ENCODE results near the gene PLEKHM1. TPM values are rescaled to one million over a fixed set of nuclear protein-coding genes. Genes with fewer than 3 reads are reported as not detected.
A peak's percentile ranks its signal among the peaks of the same experiment; 100 is the strongest.

Gene PLEKHM1
- total and polyA plus RNA-seq, 2 of the 13 experiments (the other 11 are each of a cell fraction or from before 2014, with no cell fraction given), result 7.6 to 13.5 TPM

DNA sequence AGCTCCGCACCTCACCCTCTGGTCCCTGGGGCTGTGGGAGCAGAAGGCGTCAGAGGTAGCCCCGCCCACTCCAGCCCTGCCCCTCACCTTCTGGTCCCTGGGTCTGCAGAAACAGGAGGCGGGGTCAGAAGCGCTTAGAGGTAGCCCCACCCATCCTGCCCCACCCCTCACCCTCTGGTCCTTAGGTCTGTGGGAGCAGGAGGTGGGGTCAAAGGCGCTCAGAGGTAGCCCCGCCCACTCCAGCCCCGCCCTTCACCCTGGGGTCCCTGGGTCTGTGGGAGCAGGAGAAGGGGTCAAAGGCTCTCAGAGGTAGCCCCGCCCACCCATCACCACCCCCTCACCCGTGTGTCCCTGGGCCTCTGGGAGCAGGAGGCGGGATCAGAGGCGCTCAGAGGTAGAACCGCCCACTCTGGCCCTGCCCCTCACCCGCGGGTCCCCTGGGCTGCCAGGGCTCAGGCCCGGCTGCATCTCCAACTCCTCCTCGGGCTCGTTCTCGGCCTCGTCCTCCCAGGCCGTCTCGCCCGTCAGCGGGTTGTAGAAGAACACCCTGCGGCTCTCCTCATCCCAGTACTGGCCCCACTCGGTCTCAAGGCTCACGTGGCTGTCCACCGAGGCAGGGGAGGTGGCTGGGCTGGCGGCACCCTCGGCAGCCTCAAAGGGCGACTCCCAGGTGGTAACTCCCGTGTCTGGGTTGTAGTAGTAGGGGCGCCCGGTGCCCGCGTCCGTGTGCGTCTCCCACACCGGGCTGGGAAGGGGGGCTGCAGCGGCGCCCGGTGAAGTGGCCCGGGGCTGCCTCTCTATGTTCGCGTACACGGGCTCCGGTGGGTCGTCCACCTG lies 85.1 kb downstream of the PLEKHM1 start:
- H3K9me3 ChIP-seq (ENCODE audit: low read length), result no peaks in the 10 kb centered on the region
- H3K4me3 ChIP-seq (replicated peaks in 1 of 3; ENCODE audit: insufficient read depth in 1 of 3, low read depth in 2 of 3, low read length in 3 of 3), result no peak overlapping the region
- no peak overlapping the region for H3K27ac ChIP-seq (ENCODE audit: extremely low read length, insufficient read depth, low read length)
- H3K4me2 ChIP-seq (ENCODE audit: low read depth, low read length), result no peak overlapping the region
- H3K4me1 ChIP-seq (ENCODE audit: insufficient read depth, low read length), result peaks cover 47% of the 10 kb centered on the region
- DNase-seq (ENCODE audit: low spot score) (no peak), FAIRE-seq (no peak), ATAC-seq (peak; percentile 15)
- H4K20me1 ChIP-seq (ENCODE audit: insufficient read depth, low read length), result no peaks in the 10 kb centered on the region
- H3K27me3 ChIP-seq (ENCODE audit: control insufficient read depth in 1 of 2, insufficient read depth in 2 of 2, low read length in 2 of 2), result no peaks in the 10 kb centered on the region
- whole genome bisulfite sequencing (ENCODE audit: low lambda C conversion rate), result 95% methylated on average over 42 of the region's 48 CpGs
- no peak overlapping the region for H2AFZ ChIP-seq (ENCODE audit: low read length)
- H3K9ac ChIP-seq (ENCODE audit: insufficient read depth, low read depth, low read length), result no peak overlapping the region
- intact Hi-C loops (cut with micrococcal nuclease; ENCODE audit: unreplicated experiment) (no loop called here), in situ Hi-C loops (cut with HindIII; ENCODE audit: extremely low pct_ligation_motif_present, low pct_unique_long_range_greater_than_20kb) (no loop called here)
- H3K79me2 ChIP-seq (ENCODE audit: insufficient read depth, low read length), result no peaks in the 10 kb centered on the region
- BruUV-seq (replicated peaks), result no TSS peak
- ChIA-PET CTCF (ENCODE audit: low intra/inter-chr PET ratio, low total read pairs) (no interaction called here), POLR2A (interaction anchor here (1.4 to 1.7 kb wide), 2 partner anchors 20 to 257 kb away, joined by 5 to 8 read pairs; partner anchors contain the start of gene HEXIM1)
- peaks cover 28 to 35% of the 10 kb centered on the region in 2 experiments for H3K36me3 ChIP-seq (replicated peaks in 1 of 2; ENCODE audit: control insufficient read depth in 1 of 2, insufficient read depth in 2 of 2, low read length in 2 of 2)
- no peak for TF ChIP-seq ZNF775 (CRISPR knock-in tag; IDR thresholded peaks at IDR 0.05; ENCODE audit: borderline replicate concordance)
- peak; percentile 92 for TF ChIP-seq ZBTB33 (CRISPR knock-in tag; IDR thresholded peaks at IDR 0.05)
- 0 out of 2 replicates have a peak, but pooled peaks have one; percentile 18 for TF ChIP-seq RFXAP (CRISPR knock-in tag; IDR thresholded peaks at IDR 0.05; ENCODE audit: borderline replicate concordance)
- 0 out of 2 replicates have a peak, but pooled peaks have one; percentile 18 for TF ChIP-seq ZFX (CRISPR knock-in tag; IDR thresholded peaks at IDR 0.05; ENCODE audit: low read depth)
- TF ChIP-seq, protein P1, sequence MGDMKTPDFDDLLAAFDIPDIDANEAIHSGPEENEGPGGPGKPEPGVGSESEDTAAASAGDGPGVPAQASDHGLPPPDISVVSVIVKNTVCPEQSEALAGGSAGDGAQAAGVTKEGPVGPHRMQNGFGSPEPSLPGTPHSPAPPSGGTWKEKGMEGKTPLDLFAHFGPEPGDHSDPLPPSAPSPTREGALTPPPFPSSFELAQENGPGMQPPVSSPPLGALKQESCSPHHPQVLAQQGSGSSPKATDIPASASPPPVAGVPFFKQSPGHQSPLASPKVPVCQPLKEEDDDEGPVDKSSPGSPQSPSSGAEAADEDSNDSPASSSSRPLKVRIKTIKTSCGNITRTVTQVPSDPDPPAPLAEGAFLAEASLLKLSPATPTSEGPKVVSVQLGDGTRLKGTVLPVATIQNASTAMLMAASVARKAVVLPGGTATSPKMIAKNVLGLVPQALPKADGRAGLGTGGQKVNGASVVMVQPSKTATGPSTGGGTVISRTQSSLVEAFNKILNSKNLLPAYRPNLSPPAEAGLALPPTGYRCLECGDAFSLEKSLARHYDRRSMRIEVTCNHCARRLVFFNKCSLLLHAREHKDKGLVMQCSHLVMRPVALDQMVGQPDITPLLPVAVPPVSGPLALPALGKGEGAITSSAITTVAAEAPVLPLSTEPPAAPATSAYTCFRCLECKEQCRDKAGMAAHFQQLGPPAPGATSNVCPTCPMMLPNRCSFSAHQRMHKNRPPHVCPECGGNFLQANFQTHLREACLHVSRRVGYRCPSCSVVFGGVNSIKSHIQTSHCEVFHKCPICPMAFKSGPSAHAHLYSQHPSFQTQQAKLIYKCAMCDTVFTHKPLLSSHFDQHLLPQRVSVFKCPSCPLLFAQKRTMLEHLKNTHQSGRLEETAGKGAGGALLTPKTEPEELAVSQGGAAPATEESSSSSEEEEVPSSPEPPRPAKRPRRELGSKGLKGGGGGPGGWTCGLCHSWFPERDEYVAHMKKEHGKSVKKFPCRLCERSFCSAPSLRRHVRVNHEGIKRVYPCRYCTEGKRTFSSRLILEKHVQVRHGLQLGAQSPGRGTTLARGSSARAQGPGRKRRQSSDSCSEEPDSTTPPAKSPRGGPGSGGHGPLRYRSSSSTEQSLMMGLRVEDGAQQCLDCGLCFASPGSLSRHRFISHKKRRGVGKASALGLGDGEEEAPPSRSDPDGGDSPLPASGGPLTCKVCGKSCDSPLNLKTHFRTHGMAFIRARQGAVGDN (CRISPR knock-in tag; IDR thresholded peaks at IDR 0.05), result peak; percentile 38
- no peak; the same call in 1 of the 2 replicates for TF ChIP-seq ZFY (CRISPR knock-in tag; IDR thresholded peaks at IDR 0.05)
- peak; percentile 38; the same call in 1 of the 2 replicates for TF ChIP-seq MTA1 (CRISPR knock-in tag; IDR thresholded peaks at IDR 0.05; ENCODE audit: borderline replicate concordance)
- TF ChIP-seq, protein P2, sequence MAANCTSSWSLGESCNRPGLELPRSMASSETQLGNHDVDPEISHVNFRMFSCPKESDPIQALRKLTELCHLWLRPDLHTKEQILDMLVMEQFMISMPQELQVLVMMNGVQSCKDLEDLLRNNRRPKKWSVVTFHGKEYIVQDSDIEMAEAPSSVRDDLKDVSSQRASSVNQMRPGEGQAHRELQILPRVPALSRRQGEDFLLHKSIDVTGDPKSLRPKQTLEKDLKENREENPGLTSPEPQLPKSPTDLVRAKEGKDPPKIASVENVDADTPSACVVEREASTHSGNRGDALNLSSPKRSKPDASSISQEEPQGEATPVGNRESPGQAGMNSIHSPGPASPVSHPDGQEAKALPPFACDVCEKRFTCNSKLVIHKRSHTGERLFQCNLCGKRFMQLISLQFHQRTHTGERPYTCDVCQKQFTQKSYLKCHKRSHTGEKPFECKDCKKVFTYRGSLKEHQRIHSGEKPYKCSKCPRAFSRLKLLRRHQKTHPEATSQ (CRISPR knock-in tag; IDR thresholded peaks at IDR 0.05; ENCODE audit: borderline replicate concordance), result no peak
- TF ChIP-seq RBM39 (IDR thresholded peaks at IDR 0.05; ENCODE audit: low read depth, low read length, poor library complexity, severe bottlenecking), result peak; percentile 50
- peak; percentile 20; the same call in 1 of the 2 replicates for TF ChIP-seq RXRA (CRISPR knock-in tag; IDR thresholded peaks at IDR 0.05)
- peak; percentile 42 for TF ChIP-seq AGO2 (optimal IDR thresholded peaks at IDR 0.05; ENCODE audit: low read depth, low read length)
- TF ChIP-seq HNRNPL (IDR thresholded peaks at IDR 0.05; ENCODE audit: low read depth, low read length), result 0 out of 2 replicates have a peak, but pooled peaks have one; percentile 47
- peak; percentile 15; the same call in 1 of the 2 replicates for TF ChIP-seq GABPB1 (CRISPR knock-in tag; IDR thresholded peaks at IDR 0.05)
- TF ChIP-seq ZNF768 (CRISPR knock-in tag; IDR thresholded peaks at IDR 0.05), result peak; percentile 20; the same call in 1 of the 2 replicates
- no peak for TF ChIP-seq KDM5B (CRISPR knock-in tag; IDR thresholded peaks at IDR 0.05; ENCODE audit: borderline replicate concordance)
